Measurements from ENCODE around the gene PGAP1.
A peak's percentile ranks its signal among the peaks of the same experiment; 100 is the strongest.
"Not testable (repeated sequence)": the region's sequence is repeated elsewhere in the genome, so short reads cannot be mapped to it uniquely, and the experiment has no call there.

PGAP1 gene

DNA sequence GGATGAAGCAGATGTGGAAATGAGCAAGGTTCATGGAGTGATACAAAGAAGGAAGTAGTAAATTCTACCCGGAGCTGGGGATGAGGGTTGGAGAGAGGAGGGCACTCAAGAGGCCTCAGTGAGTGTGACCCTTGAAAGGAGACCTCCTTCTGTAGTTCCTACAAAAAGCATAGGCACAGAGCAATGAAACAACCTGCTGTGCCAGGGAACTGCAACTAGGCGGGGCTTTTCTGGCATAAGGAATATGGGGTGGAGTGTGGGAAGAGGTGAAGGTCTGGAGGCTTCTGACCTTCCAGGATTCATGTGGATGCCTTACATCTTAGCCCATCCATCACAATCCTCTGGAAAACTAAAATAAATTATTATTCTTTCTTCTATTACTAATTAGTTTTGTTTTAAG, 25.5 kb upstream of the PGAP1 start:
- no peak for DNase-seq

DNA sequence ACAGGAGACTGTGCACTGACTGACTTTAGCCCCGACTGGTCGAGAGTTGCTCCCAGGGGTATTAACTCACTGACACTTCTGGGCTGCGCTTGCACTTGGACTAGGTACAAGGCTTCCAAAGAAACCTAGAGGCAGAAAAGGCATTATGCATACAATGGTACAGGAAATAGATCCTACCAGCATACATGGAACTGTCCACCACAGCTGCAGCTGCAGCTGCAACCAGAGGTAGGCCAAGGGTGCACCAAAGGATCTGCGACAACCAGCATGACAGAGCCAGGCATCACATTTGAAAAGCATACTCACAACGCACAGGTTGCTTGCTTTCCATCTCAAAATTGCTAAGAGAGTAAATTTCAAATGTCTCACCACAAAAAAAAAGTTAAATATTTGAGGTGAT, 22.6 kb upstream of the PGAP1 start:
- no peak for DNase-seq

DNA sequence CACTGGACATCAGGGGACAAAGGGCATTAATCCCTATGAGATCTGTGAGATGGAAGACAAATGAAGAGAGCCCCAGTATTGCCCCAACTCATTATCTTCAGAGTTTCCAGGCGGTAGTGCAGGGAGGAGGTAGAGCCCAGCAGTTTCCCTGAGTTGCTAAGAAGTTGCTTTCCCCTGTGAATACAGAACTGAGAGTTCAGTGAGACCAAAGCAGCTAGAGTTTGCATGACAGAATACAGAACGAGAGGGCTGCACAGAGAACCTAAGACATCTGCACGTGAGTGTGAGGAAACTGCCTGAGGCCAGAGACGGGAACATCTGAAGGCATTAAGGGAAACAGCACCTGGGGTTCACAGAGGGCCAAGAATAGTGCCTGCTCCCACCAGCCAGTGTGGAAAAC, 18.1 kb upstream of the PGAP1 start:
- DNase-seq = no peak

DNA sequence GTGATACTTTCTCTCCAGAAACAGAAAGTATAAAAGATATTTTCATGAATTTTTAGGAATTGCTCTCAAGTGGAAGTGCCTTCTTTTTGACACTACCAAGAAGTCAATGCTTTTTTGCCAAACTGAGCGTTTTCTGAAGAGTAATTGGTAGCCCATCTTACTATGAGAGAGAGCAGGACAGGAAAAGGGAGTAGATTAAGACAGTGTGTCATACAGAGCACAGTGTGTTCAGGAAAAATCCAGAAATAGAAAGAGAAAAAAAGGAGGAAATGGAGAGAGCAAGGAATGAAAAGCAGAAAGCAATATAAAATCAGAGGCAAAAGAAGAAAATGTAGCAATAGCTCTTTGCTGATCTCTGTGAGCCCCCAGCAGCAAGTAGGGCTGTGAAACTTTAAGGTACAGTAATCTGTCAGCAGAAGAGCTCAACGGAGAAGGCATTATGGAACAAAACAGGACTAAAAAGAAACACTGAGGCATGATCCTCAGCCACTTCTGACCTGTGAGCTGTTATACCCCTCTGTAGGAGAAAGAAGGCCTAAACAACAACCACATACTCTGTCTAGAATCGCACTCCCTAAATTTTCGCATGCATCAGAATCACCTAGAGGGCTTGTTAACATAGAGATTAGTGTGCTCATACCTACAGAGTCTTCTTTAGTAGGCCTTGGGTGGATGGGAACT, 15.0 kb upstream of the PGAP1 start:
- DNase-seq = no peak

DNA sequence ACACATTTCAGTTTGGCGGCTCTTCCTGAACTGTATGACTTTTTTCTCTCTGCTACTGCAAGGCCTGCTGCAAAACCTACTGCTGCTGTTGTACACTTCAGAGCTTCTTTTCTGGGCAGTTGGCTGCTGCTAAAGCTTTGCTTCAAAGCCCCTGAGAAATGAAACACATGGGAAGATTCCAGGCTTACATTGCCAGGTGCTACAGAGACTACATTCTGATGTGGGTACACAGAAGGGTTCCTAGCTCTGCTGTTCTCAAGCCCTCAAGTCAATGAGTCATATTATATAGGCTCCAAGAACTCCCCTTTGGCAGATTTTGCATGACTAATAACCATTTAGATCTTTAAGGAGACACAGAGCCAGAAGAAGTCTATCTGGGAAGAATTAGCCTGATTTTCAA, 12.9 kb upstream of the PGAP1 start:
- no peak for DNase-seq

DNA sequence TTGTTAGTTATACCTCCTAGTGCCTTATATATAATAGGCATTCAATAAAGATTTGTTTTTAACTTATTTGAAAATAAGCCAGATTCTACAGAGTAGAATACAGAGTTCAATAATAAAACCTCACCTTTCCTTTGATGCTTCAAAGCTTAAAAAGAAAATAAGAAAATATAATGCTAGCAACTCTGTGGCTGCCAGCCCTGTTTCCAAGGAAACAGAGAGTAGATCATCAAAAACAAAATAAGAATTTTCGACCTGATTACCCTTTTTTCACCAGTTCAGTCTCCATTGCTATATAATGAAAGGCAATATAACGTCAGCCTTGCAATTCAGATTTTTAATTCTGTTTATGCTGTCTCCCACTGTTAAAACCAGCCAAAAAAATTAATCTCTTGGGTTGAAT, 8.9 kb upstream of the PGAP1 start:
- no peak for DNase-seq

DNA sequence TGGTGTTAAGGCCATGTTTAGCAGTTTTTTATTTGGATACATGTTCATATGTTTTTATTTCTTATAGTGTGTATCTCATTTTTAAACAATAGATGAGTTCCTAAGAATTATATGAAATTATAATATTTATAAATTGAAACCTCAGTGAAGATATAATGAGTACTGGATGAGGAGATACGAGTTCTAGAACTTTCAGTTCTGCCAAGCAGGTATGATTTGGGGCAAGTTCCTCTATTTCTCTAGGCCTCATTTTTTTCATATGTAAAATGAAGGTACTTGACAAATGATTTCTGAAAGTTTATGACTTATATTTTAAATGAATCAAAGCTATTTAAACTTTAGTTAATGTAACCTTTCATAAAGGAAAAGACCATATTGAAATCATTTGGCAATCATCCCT, 8.2 kb upstream of the PGAP1 start:
- no peak for DNase-seq

DNA sequence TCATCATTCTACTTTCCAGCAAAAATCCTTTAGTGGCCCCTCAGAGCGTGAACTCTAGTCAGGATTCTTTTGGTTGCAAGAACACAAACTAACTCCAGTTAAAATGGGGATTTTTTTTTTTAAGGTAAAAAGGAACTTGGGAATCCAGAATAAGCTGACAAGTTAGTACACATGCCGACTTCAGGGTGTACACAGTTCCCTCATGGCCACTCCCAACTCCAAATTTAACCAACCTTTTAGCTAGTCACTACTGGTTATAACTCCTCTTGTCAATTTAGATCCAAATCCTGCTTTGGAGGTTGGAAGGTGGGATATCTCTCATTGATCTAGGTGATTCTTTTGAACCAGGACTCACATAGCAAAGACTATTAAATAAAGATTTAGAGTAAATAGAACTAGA, 5.0 kb upstream of the PGAP1 start:
- DNase-seq = no peak

DNA sequence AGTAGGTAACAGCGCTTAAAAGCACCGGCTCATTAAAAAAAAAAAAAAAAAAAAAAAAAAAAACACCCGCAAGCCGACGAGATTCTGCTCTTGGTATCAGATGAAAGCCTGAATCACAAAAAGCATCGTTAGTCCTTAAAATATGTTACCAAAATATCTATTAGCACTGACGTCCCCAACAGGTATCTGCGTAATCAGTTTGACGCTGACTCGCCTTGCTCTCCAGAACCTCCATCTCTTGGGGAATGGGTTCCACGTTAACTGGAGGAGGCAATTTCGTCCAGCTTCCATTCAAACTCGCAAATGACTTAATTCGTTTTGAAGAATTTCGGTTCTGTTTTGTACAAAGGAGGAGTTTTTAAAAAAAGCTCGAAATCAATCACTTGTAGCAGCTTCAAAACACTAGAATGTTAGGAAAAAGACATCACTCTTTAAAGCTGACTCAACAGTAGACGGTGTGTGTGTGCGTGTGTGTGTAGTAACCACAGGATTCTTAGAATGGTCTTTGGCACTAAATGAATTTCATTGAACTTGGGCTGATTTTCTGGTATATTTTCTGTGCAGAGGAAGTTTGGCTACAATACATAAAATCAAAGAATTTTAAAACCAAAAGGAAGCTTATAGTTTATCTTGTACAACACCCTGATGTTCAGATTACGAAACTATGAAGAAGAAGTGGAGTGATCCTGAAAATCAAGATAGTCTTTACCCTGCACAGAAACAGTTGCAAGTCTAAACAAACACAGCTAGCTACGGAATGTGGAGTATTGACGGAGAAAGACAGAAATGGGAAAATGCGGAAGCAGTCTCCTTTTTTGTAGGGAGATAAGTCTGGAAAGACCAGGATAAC, 1.1 kb upstream of the PGAP1 start:
- peak; percentile 64 for DNase-seq

DNA sequence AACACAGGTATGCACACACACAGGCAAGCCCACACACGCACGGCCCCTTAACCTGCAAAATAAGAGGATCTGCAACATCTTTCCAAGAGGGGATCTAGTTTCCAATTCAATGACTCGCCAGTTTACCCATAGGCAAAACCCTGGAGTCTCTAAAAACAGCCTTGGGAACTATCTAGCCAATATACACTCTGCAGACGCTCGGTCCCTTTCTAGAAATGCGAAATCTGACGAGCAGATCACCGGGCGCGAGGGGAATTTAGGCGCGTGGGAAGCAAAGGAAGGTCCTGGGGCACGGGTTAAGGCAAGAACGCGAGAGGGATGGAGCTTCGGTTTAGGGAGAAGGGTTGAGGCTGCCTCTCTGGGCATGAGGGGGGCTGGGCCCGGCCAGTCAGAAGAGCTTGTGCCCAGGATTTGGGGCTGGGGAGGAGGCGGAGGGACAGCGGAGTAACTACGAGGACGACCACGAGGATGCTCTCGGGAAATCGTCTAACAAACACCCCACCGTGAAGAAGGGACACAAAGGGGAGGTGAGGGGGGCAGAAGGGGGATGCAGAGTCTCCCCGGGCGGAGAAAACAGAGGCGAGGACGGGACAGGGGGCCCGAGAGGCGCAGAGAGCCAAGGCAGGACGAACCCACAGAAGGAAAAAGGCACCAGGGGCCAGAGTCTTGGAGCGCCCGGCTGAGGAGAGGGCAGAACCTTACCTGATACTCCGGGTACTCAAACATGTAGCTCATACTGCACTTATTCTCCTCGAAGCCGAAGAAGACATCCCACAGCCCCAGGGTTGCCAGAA, 542 bp downstream of the PGAP1 start:
- peak; percentile 11 for DNase-seq

DNA sequence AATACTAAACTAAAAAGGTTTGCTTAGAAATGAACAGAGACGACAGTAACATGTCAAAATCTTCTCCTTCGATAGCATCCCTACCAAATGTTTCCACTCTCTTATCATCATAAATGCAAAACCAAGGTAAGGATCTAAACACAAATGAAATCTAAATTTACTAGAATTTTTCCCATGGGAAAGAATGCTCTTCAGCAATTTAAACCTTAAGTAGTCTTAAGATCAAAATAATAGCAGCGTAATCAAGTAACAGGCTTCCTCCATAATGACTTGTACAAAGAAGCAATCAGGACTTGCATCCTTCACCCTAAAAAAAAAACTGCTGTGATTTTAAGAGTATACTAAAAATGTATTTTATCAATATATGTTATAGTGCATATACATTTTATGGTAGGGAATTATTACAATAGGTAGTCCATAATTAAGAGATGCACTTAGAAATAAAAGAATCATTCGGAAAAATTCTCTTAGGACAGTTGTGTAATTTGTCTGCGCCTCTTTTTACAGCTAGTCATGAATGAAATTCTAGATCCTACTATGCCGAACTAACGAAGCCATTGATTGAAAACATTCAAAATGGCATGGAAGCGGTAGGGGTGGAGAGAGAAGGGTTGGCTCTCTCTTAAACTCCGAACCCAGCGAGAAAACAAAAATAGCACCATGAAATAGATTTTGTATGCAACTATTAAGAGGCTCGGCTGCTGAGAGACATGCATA, 1.3 kb downstream of the PGAP1 start:
- no peak for DNase-seq

DNA sequence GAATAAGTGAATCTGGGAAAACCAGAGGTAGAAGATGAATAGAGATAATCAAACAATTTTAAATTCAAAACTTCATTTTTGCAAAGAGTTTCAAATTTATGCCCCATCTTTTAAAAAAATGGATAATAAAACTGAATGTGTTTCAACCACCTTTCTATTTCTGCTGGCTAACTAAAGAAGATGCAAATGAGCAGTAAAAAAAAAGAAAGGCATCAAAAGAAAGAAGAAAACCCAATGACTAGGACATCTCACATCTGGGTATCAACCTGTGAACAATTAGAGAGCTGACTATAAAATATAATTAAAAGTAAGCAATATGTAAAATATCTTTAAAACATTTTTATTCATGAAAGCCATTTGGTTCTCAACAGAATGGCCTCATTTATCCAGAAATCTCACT, 2.5 kb downstream of the PGAP1 start:
- DNase-seq = no peak

DNA sequence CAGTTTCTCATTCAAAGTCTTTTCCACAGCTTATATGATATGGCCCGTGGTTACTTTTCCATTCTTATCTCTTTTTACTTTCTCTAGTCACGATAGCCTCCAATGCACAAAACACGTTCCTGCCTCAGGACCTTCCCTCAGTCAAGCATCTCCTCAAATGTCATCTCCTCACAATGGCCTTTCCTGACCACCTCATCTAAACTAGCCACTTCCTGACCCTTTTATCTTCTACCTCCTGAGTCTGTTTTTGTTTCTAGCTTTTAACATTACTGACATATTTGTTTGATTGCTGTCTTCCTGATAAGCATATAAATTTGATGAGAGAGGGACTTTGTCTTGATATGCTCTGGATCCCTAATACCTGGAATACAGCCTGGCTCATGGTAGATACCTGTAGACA, 7.6 kb downstream of the PGAP1 start:
- DNase-seq = no peak

DNA sequence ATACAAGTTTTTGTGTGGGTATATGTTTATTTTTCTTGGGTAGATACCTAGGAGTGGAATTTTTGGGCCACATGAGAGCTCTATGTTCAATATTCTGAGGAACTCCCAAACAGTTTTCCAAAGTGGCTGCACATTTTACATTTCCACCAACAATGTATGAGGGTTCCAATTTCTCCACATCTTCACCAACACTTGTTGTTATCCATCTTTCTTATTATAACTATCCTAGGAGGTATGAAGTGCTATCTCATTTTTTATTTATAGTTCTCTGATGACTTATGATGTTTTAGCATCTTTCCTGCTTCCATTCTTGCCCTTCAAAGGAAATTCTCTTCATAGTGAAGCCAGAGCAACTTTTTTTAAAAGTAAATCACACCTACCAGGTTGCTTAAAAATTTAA, 8.7 kb downstream of the PGAP1 start:
- DNase-seq = no peak

DNA sequence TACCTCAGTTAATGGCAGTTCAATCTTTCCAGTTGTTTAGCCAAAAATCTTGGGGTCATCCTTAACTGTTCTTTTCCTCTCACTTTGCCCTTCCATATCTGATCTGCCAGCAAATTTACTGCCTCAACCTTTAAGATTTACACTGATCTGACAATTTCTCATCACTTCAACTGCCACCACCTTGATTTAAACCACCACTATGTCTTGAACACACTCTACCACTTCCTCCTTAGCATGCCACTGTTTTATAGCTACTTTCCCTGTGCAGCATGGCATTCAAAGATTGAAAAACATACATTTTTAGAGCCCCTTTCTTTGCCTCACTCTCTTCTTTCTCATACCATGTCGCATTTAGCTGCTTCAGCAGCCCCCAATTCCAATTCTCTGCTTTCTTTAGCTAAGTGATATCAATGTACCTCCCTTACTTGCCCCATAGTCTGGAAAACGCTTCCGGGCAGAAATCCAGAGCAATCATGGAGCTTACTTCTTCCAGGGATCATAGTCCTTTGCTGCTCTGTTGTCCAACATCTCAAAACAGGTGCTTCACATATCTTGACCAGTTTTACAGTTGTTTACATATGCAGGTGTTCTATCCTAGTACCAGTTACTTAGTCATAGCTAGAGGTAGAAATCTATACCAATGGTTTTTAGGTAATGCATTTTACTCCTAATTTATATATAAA, 10.9 kb downstream of the PGAP1 start:
- DNase-seq = no peak

DNA sequence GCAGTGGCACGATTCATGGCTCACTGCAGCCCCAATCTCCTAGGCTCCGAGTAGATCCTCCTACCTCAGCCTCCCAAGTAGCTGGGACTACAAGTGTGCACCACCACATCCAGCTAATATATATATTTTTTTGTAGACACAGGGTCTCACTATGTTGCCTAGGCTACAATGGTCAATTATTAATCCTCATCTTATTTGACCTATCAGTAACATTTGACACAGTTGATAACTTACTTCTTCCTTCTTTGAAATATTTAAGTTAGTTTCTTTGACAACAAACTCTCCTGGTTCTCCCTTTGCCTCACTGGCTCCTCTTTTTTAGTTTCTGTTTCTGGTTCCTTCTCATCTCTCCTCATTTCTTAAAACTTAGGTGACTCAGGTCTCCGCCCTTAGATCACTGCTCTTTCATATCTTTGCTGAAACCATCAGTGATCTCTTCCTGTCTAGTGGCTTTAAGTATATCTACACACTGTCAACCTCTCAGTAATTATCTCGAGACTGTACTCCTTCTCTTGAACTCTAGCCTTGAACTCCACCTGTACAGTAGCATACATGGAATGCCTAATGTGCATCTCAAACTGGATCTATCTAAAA, 11.5 kb downstream of the PGAP1 start:
- DNase-seq = no peak

DNA sequence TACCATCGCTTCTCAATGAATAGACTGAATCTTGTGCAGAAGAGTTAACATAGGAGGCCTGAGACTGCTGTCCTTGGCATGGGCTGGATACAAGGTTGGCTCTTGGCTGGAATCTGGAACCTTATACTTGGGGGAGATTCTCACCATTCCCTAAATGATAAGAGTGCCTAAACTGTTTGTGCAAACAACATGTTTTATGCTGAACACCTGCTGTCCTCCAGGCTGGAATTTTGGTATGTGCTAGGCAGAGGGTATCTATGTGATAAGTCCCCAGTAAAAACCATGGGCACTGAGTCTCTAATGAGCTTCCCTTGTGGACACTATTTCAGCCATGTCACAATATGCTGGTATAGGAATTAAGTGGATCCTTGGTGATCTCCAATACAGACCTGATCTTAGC, 12.8 kb downstream of the PGAP1 start:
- no peak for DNase-seq

DNA sequence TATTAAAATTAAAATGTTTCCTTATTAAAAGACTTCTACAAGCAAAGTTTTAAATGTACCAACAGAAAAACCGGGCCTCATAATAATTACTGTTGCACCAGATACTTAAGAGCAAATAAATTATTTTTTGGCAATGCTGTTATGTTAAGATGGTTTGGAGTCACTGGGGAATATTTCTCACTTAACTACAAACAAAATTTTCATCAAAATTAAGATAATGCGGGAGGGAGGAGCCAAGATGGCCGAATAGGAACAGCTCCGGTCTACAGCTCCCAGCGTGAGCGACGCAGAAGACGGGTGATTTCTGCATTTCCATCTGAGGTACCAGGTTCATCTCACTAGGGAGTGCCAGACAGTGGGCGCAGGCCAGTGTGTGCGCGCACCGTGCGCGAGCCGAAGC, 21.1 kb downstream of the PGAP1 start:
- not testable (repeated sequence) for DNase-seq

DNA sequence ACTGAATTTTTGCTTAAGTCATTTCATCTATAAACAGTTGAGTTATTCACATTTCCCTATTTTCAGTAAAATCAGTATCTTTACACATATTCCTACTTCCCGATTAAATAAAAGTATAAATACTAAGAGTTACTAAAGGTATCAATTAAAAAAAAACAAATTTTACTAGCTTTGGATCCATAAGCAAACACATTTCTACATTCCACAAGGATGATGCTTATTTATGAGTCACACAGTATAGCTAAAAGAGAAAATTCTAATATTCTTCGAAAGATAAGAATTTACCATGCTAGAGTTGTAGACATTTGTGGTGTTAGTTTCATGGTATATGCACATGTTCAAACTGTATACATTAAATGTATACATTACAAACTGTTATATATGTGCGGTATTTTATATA, 23.7 kb downstream of the PGAP1 start:
- no peak for DNase-seq

DNA sequence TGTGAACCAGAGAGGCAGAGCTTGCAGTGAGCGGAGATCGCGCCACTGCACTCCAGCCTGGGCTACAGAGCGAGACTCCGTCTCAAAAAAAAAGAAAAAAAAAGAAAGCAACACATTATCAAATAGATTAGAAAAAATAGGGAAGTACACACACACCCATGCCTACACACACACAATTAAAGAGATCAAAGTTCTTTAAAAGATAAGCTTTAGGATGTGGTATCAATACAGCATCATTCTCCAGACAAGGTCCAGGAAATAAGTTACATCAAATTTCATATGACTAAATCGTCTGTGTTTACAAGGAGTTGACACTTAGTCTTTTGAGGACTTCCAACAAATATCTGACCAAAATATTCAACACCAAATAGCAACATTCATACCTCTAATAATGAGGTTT, 25.7 kb downstream of the PGAP1 start:
- DNase-seq = no peak

DNA sequence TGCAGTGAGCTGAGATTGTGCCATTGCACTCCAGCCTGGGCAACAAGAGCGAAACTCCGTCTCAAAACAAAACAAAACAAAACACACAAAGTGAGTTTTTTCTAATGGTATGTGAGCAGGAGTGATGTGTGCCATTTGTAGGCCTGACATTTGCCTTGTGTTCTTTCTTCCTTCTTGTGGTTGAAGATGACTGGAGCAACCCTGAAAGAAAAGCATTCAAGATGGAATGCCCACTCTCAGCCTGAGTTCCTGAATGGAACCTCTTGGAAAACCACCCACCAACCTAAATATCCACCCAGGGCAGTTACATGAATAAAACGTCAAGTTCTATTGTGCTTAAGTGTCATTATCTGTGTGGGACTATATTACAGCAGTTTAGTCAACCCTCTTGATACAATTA, 26.5 kb downstream of the PGAP1 start:
- DNase-seq = no peak

DNA sequence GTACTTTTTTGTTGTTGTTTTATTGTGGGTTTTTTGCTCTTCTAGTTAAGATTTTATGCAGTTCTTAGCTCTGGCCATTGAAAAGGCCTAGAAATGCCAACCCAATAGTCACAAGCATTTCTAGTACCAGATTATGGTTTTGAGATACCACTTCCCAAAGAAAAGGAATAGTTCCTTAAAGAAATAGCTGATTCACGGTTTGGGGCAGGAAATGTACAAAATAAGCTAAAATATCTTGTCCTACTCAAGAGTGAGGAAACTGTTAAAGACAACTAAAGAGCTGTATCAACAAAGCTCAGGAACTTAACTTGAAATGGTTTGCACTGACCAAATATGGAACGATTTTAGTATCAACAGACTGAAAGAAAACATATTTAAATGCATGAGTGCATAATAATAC, 35.4 kb downstream of the PGAP1 start:
- no peak for DNase-seq

Data from NCI-H2029 (cell line).